Activated naive CD4-positive, alpha-beta T cell treated with Interleukin-2 at 50 U/mL for 16 hours (primary cell): ENCODE measurements around the gene SFMBT1.

Source experiments
- DNase-seq: peaks from one replicate; pipeline ENCODE4 v3.0.0-alpha.2; 2020

SFMBT1 gene, protein sequence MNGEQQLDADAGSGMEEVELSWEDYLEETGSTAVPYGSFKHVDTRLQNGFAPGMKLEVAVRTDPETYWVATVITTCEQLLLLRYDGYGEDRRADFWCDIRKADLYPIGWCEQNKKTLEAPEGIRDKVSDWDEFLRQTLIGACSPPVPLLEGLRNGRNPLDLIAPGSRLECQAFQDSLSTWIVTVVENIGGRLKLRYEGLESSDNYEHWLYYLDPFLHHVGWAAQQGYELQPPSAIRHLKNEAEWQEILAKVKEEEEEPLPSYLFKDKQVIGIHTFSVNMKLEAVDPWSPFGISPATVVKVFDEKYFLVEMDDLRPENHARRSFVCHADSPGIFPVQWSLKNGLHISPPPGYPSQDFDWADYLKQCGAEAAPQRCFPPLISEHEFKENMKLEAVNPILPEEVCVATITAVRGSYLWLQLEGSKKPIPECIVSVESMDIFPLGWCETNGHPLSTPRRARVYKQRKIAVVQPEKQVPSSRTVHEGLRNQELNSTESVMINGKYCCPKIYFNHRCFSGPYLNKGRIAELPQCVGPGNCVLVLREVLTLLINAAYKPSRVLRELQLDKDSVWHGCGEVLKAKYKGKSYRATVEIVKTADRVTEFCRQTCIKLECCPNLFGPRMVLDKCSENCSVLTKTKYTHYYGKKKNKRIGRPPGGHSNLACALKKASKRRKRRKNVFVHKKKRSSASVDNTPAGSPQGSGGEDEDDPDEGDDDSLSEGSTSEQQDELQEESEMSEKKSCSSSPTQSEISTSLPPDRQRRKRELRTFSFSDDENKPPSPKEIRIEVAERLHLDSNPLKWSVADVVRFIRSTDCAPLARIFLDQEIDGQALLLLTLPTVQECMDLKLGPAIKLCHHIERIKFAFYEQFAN

DNA sequence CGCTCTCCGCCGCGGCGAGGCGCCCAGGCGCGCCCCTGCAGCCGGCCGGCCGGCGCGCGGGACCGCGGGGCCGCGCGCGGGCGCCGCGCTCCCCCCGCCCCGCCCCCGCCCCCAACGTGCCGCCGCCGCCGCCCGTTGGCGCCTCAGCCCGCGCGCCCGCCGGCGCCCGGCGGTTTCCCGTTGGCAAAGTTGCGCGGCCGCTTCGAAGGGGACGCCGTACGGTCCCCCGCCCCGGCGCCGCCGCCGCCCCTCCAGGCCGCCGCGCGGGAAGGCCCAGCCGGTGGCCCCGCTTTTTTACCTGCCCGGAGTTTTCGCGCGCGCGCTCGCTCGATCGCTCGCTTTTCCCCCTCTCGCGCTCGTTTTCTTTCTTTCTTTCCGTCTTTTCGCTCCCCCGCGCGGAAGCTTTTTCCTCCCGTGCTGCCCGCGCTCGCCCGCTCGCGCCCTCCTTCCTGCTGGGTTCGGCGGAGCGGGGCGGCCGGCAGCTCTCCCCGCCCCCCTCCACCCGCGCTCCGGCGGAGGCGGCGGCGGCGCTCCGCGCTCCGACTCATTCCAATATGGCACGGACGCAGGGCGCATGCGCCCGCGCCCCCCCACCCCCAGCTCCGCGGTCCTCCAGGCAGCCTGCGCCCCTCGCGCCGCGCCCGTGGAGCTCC lies at the start of gene SFMBT1:
Gene SFMBT1 (minus strand): TSS at position 556 of the 653 bp plus-strand sequence. CDS start 76,945 bp downstream, outside the sequence.
- DNase-seq, result peak; percentile 78

GRCh38 chr3:53092942-53093341 lies 47.1 kb upstream of the SFMBT1 start:
- no peak for DNase-seq

DNA sequence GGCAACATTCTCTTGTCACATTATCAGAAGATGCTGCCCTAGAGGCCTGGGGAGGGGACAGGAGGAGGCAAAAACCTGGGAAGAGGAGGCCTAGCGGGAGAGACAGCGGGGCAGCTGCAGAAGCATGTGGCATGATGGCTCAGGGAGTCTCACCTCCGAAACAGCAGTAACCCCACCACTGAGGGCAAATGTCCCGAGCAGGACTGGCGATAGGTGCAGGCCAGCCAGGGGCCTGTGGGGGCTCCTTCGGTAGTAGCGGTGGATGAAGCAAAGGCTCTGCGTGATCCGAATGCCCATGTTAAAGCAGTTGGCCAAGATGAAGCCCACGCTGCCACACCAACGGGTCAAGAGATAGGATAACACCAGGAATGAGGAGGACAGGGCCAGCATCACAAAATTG lies 46.3 kb upstream of the SFMBT1 start:
- DNase-seq, result no peak

- DNase-seq, result no peak
Measured at GRCh38 chr3:53091011-53091410, 45.1 kb upstream of the SFMBT1 start.

GRCh38 chr3:53089511-53089910 lies 43.6 kb upstream of the SFMBT1 start:
- no peak for DNase-seq

- DNase-seq, result no peak
Measured at GRCh38 chr3:53085476-53085875, 39.6 kb upstream of the SFMBT1 start.

DNA sequence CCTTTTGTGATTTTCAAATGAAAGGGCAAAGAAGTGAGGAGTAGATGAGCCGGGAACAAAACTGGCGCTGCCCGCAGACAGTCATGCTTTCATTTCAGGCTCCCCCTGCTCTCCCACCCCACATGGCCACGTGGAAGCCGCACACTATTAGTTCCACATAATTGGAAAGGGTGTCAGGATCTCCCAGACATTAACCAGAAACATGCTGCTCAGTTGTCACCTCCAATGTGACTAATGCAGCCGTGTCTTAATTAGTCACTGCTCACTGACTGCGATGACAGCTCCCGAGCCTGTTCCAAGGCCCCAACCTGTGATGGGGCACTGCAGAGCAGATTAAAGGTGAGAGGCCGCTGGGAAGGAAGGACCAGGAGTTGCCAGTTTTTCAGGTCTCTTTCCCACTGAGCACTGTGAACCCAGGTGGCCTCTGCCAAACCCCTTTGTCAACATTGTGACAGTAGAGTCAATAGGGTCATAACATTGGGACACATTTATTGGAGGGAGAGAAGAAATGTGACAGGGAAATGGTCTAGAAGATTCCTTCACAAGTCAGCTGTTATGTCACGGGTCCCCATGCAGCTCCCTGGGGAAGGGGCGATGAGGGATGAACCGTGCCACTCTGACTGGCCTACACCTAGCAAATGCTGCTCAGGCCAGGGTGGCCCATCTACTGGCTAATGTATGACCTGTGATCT lies 38.6 kb upstream of the SFMBT1 start:
- no peak for DNase-seq

DNA sequence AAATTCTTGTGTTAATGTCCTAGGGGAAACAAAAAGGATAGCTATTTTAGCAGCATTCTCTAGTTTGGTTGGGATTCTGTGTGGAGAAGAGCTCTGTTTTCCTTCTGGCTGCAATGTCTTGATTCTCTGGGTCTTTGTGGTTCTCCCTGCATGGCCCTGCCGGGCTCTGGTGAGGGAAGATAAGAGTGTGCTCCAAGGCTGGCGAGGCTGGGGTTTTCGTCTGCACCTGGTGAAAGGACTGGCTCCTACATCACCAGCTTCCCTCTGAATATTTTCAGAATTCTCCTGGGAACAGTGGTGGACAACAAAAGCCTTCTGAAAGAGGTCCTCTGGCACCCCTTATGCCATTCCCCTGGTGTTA lies 38.1 kb upstream of the SFMBT1 start:
- DNase-seq, result no peak

DNA sequence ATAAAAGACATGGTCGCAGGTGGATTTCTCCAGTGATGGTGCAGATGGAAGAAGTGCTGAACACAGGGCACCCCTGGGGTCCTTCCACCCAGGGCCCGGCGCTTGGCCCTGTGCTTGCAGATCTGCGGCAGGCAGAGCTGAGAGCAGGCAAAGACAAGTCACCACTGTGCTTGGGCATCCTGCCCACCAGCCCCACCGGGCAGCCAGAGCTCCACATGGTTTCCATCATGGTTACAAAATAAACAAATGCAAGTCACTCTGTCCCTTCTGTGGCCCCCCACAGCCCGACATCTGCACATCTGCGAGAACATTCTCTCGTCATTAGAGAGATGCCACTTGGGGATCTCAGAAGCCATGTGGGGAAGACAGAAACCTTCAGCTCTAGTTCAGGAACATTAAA lies 37.6 kb upstream of the SFMBT1 start:
- no peak for DNase-seq

GRCh38 chr3:53082736-53083135 lies 36.9 kb upstream of the SFMBT1 start:
- DNase-seq, result no peak

DNA sequence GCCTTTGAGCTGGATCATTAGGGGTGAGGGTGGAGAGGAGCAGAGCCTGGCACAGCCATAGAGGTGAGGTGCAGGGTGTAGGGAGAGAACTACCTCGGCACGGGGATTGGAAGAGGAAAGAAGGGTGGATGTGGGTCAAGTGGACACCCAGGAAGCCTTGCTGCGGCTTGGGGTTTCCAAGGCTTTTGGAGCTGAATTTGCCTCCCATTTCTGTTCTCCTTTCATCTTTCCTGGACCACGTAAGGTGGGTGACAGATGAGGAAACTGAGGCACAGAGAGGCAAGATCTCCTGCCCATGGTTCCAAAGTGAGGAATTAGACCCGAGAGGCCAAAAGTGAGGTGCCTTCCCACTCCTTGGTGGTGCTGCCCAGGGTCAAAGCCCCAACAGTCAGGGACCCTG lies 35.4 kb upstream of the SFMBT1 start:
- no peak for DNase-seq

- DNase-seq, result no peak
Measured at GRCh38 chr3:53080612-53081205, 34.8 kb upstream of the SFMBT1 start.

DNA sequence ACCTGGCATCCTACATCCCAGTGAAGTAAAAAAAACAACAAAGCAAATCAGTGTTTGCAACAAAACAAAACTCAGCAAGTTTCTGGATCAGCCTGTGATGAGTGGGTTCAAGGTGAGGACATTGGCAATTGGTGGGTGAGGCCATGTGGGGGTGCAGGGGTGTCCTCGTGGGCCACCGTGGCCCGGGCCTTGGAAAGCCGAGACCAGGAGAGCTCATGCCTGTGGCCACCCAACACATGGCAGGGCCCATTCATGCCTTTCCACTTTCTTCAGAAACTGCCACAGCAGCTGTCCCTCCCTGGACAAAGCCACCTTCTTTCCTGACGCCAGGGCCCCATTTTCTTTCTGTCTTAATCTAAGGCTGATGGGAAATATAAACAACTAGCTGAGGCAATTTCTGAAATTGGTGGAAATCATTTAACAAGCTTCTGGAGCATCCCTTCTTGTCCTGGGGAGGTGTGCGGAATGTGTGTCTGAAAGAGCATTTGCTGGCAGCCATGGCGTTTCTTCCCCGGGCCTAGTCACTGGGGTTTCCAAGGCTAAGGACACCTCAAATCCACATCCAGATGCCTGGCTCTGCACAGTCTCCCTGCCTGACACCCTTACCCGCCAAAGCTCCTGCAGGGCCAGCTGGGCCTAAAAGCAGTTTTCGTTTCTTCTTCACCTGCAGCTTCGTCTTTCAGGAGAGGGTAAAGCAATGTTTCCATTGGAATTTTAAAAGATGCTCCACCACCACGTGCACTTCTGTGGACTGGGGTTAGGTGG lies 34.1 kb upstream of the SFMBT1 start:
- DNase-seq, result no peak

GRCh38 chr3:53079147-53079546 lies 33.3 kb upstream of the SFMBT1 start:
- no peak for DNase-seq

DNA sequence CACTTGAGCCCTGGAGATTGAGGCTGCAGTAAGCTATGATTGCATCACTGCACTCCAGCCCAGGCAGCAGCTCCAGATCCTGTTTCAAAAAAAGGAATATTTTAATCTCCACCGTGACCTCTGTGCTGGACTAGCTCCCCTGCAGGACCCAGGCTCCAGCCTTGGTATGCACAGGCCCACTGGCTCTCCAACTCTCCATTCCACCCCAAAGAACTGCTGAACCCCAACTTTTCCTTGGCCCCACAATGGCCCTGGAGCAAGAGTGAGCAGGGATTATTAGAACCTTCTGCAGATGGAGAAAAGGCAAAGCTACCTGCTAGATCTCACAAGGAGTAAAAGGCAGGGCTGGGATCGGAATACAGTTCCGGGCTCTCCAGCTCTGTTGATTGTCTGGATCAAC lies 32.8 kb upstream of the SFMBT1 start:
- no peak for DNase-seq

- DNase-seq, result no peak
Measured at GRCh38 chr3:53077476-53078220, 31.8 kb upstream of the SFMBT1 start.

- DNase-seq, result no peak
Measured at GRCh38 chr3:53075743-53076140, 29.9 kb upstream of the SFMBT1 start.

DNA sequence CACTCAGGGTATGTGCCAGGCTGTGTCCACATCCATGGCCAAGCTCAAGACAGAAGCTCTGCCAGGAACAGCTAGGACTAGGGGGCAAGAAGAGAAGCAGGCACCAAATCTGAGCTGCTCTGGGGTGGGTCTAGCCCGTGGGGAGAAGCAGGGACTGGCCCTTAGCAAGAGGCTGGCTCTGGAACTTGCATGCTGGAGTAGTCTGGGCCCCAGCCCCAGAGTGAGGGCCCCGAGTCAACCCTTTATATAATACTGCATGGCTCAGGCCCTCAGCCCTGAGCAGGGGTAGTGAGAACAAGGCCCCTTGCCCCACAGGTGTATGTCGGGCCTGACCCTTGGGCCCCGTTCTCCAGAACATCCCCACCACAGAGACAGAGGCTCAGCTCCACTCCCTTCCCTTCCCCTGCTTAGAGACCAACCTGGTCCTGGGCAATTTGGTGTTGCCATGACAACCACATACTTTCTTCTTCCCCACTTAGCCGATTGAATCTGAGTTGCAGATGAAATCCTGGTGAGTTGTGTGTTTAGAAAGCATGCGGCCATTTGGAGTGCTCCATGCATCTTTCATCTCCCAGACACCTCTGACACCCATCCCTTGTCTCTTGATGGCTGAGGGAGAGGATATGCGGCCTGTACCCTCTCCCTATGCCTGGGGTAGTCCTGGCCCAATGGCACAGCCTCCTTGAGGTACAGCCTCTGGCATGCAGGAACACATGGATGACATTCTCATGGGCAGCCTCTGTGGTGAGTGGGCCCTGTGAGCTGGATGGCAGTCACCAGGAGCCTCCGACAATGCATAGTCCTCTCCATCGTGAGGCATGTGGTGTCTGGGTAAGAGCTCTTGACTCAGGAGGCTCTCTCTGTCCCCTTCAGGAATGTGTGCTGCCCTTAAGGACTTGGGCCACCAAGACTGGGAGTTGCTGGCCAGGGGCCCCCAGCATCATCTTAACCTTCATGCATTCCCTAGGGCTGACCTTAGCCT lies 29.2 kb upstream of the SFMBT1 start:
- DNase-seq, result no peak

- no peak for DNase-seq
Measured at GRCh38 chr3:53074366-53074696, 28.5 kb upstream of the SFMBT1 start.
